Neural progenitor cell (in vitro differentiated cells): ENCODE measurements around the gene BMP7. TPM values are rescaled to one million over a fixed set of nuclear protein-coding genes. Genes with fewer than 3 reads are reported as not detected.

Experiments used
- DNase-seq: peaks from one replicate; pipeline ENCODE4 v3.0.0-alpha.2; 2016; ENCODE audit warnings: low spot score
- H2AFZ ChIP-seq: fragments of 200-600 bp; sonication (generic); replicated peaks from 2 replicates; pipeline ENCODE4 v1.6.1; 2016; ENCODE audit warnings: antibody characterized with exemption
- H3F3A ChIP-seq: fragments of 200-600 bp; sonication (generic); 2 replicates; pipeline ENCODE4 v1.6.1; 2016; ENCODE audit warnings: antibody characterized with exemption, low read depth
- H3K27ac ChIP-seq: fragments of 200-600 bp; sonication (generic); 2 replicates; pipeline ENCODE4 v1.5.1; 2016; ENCODE audit warnings: mild to moderate bottlenecking
- H3K27me3 ChIP-seq: fragments of 200-600 bp; sonication (generic); 2 replicates; pipeline ENCODE4 v1.6.1; 2016; ENCODE audit warnings: mild to moderate bottlenecking, moderate library complexity
- H3K36me3 ChIP-seq: fragments of 200-600 bp; sonication (generic); 2 replicates; pipeline ENCODE4 v1.5.1; 2016
- H3K4me1 ChIP-seq: fragments of 200-600 bp; sonication (generic); 2 replicates; pipeline ENCODE4 v1.6.1; 2016; ENCODE audit warnings: mixed run types
- H3K4me2 ChIP-seq: fragments of 200-600 bp; sonication (generic); 2 replicates; pipeline ENCODE4 v1.6.1; 2016
- H3K4me3 ChIP-seq: fragments of 200-600 bp; sonication (generic); 2 replicates; pipeline ENCODE4 v1.5.1; 2016
- H3K79me2 ChIP-seq: fragments of 200-600 bp; sonication (generic); 2 replicates; pipeline ENCODE4 v1.6.1; 2016; ENCODE audit warnings: low read depth
- H3K9ac ChIP-seq: fragments of 200-600 bp; sonication (generic); 2 replicates; pipeline ENCODE4 v1.6.1; 2016
- H3K9me3 ChIP-seq: fragments of 200-600 bp; sonication (generic); 2 replicates; pipeline ENCODE4 v1.5.1; 2016; ENCODE audit warnings: low read depth
- H4K20me1 ChIP-seq: fragments of 200-600 bp; sonication (generic); 2 replicates; pipeline ENCODE4 v1.6.1; 2016; ENCODE audit warnings: low read depth
- H3K27ac Mint-ChIP-seq: 3 replicates; pipeline ENCODE4 v1.8.0; 2021; ENCODE audit warnings: mixed read lengths
- H3K27me3 Mint-ChIP-seq: 2 replicates; pipeline ENCODE4 v1.8.0; 2022; ENCODE audit warnings: low read depth, mild to moderate bottlenecking, inconsistent platforms, moderate library complexity, mixed read lengths; ENCODE audit not compliant: insufficient read depth
- H3K36me3 Mint-ChIP-seq: 3 replicates; pipeline ENCODE4 v1.8.0; 2021; ENCODE audit warnings: mixed read lengths
- H3K4me1 Mint-ChIP-seq: 3 replicates; pipeline ENCODE4 v1.8.0; 2021; ENCODE audit warnings: mixed read lengths
- H3K4me3 Mint-ChIP-seq: 3 replicates; pipeline ENCODE4 v1.8.0; 2021; ENCODE audit warnings: mild to moderate bottlenecking, moderate library complexity, mixed read lengths
- H3K9me3 Mint-ChIP-seq: 3 replicates; pipeline ENCODE4 v1.8.0; 2020; ENCODE audit warnings: mixed read lengths
- EZH2 ChIP-seq: fragments of 200-600 bp; sonication (generic); IDR thresholded peaks from 2 replicates; pipeline ENCODE4 v1.6.1; 2017; ENCODE audit warnings: antibody characterized with exemption, mild to moderate bottlenecking, moderate library complexity
- EZH2phosphoT487 ChIP-seq: fragments of 200-600 bp; sonication (generic); IDR thresholded peaks from 2 replicates; pipeline ENCODE4 v1.6.1; 2017; ENCODE audit warnings: antibody characterized with exemption
- total RNA-seq: library from RNA; depleted of rRNA; stranded (reverse); fragments of >200 nt; gene quantifications from 2 replicates; pipeline ENCODE4 v1.2.3, GENCODE V29; 2015; ENCODE audit warnings: low replicate concordance
- TF ChIP-seq, protein P1 (sequence below): fragments of 200-600 bp; sonication (generic); IDR thresholded peaks from 2 replicates; pipeline ENCODE4 v1.5.1; 2017; ENCODE audit warnings: antibody characterized with exemption, mild to moderate bottlenecking

BMP7 gene
- total RNA-seq, 1 donor from 2014 or later, result 11.2 TPM

GRCh38 chr20:57231951-57232428 lies 34.5 kb downstream of the BMP7 start:
- H3K27ac ChIP-seq, result no peak overlapping the region
- no peak for TF ChIP-seq EZH2
- H3K4me2 ChIP-seq, result no peak overlapping the region
- no peak overlapping the region for H3K4me3 ChIP-seq
- no peaks in the 10 kb centered on the region for H3F3A ChIP-seq
- no peak overlapping the region for H3K9ac ChIP-seq
- H3K27me3 Mint-ChIP-seq, result peaks cover 2% of the 10 kb centered on the region
- peaks cover 35% of the 10 kb centered on the region for H3K36me3 Mint-ChIP-seq
- no peaks in the 10 kb centered on the region for H3K9me3 Mint-ChIP-seq
- H3K9me3 ChIP-seq, result no peaks in the 10 kb centered on the region
- peaks cover 8% of the 10 kb centered on the region for H3K4me1 ChIP-seq
- peaks cover 16% of the 10 kb centered on the region for H3K27me3 ChIP-seq
- H3K79me2 ChIP-seq, result peaks cover 7% of the 10 kb centered on the region
- H3K4me3 Mint-ChIP-seq, result no peak overlapping the region
- DNase-seq, result peak; percentile 18
- H4K20me1 ChIP-seq, result peaks cover 16% of the 10 kb centered on the region
- H3K27ac Mint-ChIP-seq, result no peak overlapping the region
- peaks cover 29% of the 10 kb centered on the region for H3K4me1 Mint-ChIP-seq
- H3K36me3 ChIP-seq, result no peaks in the 10 kb centered on the region
- no peak overlapping the region for H2AFZ ChIP-seq

DNA sequence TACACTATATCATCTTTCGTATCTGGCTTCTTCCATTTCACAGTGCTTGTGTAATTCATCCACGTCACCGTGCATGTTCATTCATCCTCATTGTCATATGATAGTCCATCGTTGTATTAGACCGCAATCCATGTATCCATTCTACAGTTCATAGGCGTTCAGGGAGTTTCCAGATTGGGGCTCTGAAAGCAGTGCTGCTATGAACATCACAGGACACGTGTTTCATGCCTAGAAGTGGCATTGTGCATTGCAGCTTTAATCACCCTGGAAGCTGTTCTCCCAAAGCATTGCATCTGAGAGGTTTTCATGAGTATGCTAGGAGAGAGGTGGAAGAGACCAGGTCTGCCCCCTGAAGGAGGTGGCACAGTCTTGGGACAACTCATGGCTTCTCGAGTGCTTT lies 35.3 kb downstream of the BMP7 start:
- H3K9me3 Mint-ChIP-seq, result no peaks in the 10 kb centered on the region
- H3K27me3 ChIP-seq, result peaks cover 16% of the 10 kb centered on the region
- H3K79me2 ChIP-seq, result peaks cover 7% of the 10 kb centered on the region
- H3K4me2 ChIP-seq, result no peak overlapping the region
- peaks cover 8% of the 10 kb centered on the region for H3K4me1 ChIP-seq
- peaks cover 29% of the 10 kb centered on the region for H3K4me1 Mint-ChIP-seq
- H2AFZ ChIP-seq, result no peak overlapping the region
- H3K9ac ChIP-seq, result no peak overlapping the region
- peaks cover 35% of the 10 kb centered on the region for H3K36me3 Mint-ChIP-seq
- H3K36me3 ChIP-seq, result no peaks in the 10 kb centered on the region
- H3K4me3 ChIP-seq, result no peak overlapping the region
- TF ChIP-seq EZH2 (no peak), EZH2phosphoT487 (no peak)
- TF ChIP-seq, protein P1, sequence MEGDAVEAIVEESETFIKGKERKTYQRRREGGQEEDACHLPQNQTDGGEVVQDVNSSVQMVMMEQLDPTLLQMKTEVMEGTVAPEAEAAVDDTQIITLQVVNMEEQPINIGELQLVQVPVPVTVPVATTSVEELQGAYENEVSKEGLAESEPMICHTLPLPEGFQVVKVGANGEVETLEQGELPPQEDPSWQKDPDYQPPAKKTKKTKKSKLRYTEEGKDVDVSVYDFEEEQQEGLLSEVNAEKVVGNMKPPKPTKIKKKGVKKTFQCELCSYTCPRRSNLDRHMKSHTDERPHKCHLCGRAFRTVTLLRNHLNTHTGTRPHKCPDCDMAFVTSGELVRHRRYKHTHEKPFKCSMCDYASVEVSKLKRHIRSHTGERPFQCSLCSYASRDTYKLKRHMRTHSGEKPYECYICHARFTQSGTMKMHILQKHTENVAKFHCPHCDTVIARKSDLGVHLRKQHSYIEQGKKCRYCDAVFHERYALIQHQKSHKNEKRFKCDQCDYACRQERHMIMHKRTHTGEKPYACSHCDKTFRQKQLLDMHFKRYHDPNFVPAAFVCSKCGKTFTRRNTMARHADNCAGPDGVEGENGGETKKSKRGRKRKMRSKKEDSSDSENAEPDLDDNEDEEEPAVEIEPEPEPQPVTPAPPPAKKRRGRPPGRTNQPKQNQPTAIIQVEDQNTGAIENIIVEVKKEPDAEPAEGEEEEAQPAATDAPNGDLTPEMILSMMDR, result no peak
- no peaks in the 10 kb centered on the region for H3F3A ChIP-seq
- peaks cover 16% of the 10 kb centered on the region for H4K20me1 ChIP-seq
- H3K9me3 ChIP-seq, result no peaks in the 10 kb centered on the region
- no peaks in the 10 kb centered on the region for H3K27me3 Mint-ChIP-seq
- H3K27ac ChIP-seq, result no peak overlapping the region
- H3K4me3 Mint-ChIP-seq, result no peak overlapping the region
- no peak overlapping the region for H3K27ac Mint-ChIP-seq
- DNase-seq, result no peak

DNA sequence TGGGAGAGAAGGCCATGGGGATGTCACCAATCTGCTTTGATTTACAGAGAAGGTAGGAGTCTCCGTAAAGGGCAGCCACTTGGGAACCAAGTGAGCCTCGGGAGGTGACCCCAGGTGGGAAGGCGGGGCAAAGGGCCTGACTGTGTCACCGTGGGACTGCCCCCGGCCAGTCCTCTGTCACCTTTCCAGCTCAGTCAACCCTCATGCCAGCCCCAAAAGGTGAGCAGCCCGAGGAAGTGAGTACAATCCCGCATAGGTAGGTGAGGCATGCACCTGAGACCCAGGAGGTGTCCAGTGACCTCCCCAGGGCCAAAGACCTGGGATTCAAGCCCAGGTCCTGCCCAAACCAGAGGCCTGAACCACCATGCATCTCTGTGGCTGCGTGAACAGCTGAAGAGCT lies 36.2 kb downstream of the BMP7 start:
- peaks cover 29% of the 10 kb centered on the region for H3K4me1 Mint-ChIP-seq

GRCh38 chr20:57229490-57229889 lies 37.0 kb downstream of the BMP7 start:
- Histone ChIP-seq H3F3A (peaks cover 9% of the 10 kb centered on the region), H3K9me3 (no peaks in the 10 kb centered on the region), H3K27ac (no peak overlapping the region), H3K4me2 (no peak overlapping the region), H4K20me1 (peaks cover 26% of the 10 kb centered on the region), H3K9ac (no peak overlapping the region), H2AFZ (no peak overlapping the region), H3K27me3 (peaks cover 16% of the 10 kb centered on the region), H3K79me2 (peaks cover 7% of the 10 kb centered on the region), H3K4me1 (peaks cover 15% of the 10 kb centered on the region), H3K36me3 (no peaks in the 10 kb centered on the region), H3K4me3 (no peak overlapping the region)
- no peak overlapping the region for H3K27ac Mint-ChIP-seq
- no peaks in the 10 kb centered on the region for H3K9me3 Mint-ChIP-seq
- H3K36me3 Mint-ChIP-seq, result peaks cover 30% of the 10 kb centered on the region
- H3K4me3 Mint-ChIP-seq, result no peak overlapping the region
- TF ChIP-seq, protein P1, result no peak
- TF ChIP-seq EZH2phosphoT487, result no peak
- TF ChIP-seq EZH2, result no peak
- peaks cover 28% of the 10 kb centered on the region for H3K4me1 Mint-ChIP-seq
- DNase-seq, result no peak
- H3K27me3 Mint-ChIP-seq, result peaks cover under 1% of the 10 kb centered on the region

More for the DNA sequence above, 36.2 kb downstream of the BMP7 start:
- H3K4me3 ChIP-seq, result no peak overlapping the region
- H3K4me2 ChIP-seq, result no peak overlapping the region
- no peaks in the 10 kb centered on the region for H3K9me3 ChIP-seq
- peaks cover 35% of the 10 kb centered on the region for H3K36me3 Mint-ChIP-seq
- H3K79me2 ChIP-seq, result peaks cover 7% of the 10 kb centered on the region
- no peak overlapping the region for H2AFZ ChIP-seq
- no peaks in the 10 kb centered on the region for H3K9me3 Mint-ChIP-seq
- H3K36me3 ChIP-seq, result no peaks in the 10 kb centered on the region
- H3K4me3 Mint-ChIP-seq, result no peak overlapping the region
- H3K27ac ChIP-seq, result no peak overlapping the region
- no peaks in the 10 kb centered on the region for H3K27me3 Mint-ChIP-seq
- H3K27ac Mint-ChIP-seq, result no peak overlapping the region
- H3K27me3 ChIP-seq, result peaks cover 16% of the 10 kb centered on the region
- TF ChIP-seq, protein P1, result no peak
- no peak for TF ChIP-seq EZH2
- TF ChIP-seq EZH2phosphoT487, result no peak
- H3K9ac ChIP-seq, result no peak overlapping the region
- H3F3A ChIP-seq, result peaks cover 2% of the 10 kb centered on the region
- DNase-seq, result no peak
- H4K20me1 ChIP-seq, result peaks cover 18% of the 10 kb centered on the region
- H3K4me1 ChIP-seq, result peaks cover 8% of the 10 kb centered on the region
